ENCODE measurements around the gene APOL6. TPM values are rescaled to one million over a fixed set of nuclear protein-coding genes. Genes with fewer than 3 reads are reported as not detected.

The APOL6 gene
- total and polyA plus RNA-seq, 2 of the 13 experiments (the other 11 are each of a cell fraction or from before 2014, with no cell fraction given), result 5.2 to 7.5 TPM

DNA sequence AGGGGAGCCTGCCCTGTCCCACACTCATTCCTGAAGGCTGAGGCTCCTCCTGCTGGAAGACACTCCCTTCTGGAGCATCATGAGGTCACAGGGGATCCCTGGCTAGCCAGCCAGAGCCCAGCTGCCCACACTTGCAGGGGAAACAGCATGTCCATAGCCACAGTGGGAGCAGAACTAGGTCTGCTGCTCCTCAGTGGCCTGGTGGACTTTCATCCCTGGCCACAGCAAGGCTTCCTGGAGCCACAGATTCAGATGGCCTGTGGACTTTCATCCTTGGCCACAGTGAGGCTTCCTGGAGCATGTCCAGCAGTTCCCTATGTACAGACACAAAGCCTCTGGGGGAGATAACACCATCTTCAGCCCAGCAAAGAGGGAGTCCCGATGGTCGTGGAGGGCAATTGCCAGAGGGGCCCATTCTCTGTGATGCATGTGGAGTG is 5.9 kb upstream of the APOL6 start (continued):
- no peak for TF ChIP-seq ZNF614 (CRISPR knock-in tag; IDR thresholded peaks at IDR 0.05; ENCODE audit: borderline replicate concordance)
- no peak for TF ChIP-seq SATB2 (CRISPR knock-in tag; IDR thresholded peaks at IDR 0.05)
- no peak for TF ChIP-seq ZNF660 (CRISPR knock-in tag; IDR thresholded peaks at IDR 0.05; ENCODE audit: borderline replicate concordance, low read depth)
- no peak for TF ChIP-seq SOX6 (IDR thresholded peaks at IDR 0.05)
- TF ChIP-seq SOX6 (CRISPR knock-in tag; IDR thresholded peaks at IDR 0.05), result peak; percentile 58
- no peak for TF ChIP-seq ZNF772 (CRISPR knock-in tag; IDR thresholded peaks at IDR 0.05)
- TF ChIP-seq ZNF3 (CRISPR knock-in tag; IDR thresholded peaks at IDR 0.05), result no peak
- TF ChIP-seq ZKSCAN1 (IDR thresholded peaks at IDR 0.05; ENCODE audit: low read length), result no peak
- TF ChIP-seq SOX13 (IDR thresholded peaks at IDR 0.05), result no peak
- peak in 1 of 2 experiments; percentile 49; a peak in 2 of 4 replicates for TF ChIP-seq SOX13 (CRISPR knock-in tag; conservative IDR thresholded peaks at IDR 0.05 in 1 of 2, IDR thresholded peaks at IDR 0.05 in 1 of 2)
- TF ChIP-seq, protein P1, sequence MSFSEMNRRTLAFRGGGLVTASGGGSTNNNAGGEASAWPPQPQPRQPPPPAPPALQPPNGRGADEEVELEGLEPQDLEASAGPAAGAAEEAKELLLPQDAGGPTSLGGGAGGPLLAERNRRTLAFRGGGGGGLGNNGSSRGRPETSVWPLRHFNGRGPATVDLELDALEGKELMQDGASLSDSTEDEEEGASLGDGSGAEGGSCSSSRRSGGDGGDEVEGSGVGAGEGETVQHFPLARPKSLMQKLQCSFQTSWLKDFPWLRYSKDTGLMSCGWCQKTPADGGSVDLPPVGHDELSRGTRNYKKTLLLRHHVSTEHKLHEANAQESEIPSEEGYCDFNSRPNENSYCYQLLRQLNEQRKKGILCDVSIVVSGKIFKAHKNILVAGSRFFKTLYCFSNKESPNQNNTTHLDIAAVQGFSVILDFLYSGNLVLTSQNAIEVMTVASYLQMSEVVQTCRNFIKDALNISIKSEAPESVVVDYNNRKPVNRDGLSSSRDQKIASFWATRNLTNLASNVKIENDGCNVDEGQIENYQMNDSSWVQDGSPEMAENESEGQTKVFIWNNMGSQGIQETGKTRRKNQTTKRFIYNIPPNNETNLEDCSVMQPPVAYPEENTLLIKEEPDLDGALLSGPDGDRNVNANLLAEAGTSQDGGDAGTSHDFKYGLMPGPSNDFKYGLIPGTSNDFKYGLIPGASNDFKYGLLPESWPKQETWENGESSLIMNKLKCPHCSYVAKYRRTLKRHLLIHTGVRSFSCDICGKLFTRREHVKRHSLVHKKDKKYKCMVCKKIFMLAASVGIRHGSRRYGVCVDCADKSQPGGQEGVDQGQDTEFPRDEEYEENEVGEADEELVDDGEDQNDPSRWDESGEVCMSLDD (CRISPR knock-in tag; IDR thresholded peaks at IDR 0.05; ENCODE audit: borderline replicate concordance), result no peak
- TF ChIP-seq, protein P2, sequence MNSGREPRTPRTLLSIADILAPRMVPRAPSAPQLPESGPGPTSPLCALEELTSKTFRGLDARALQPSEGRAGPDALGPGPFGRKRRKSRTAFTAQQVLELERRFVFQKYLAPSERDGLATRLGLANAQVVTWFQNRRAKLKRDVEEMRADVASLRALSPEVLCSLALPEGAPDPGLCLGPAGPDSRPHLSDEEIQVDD (CRISPR knock-in tag; IDR thresholded peaks at IDR 0.05; ENCODE audit: borderline replicate concordance), result no peak
- TF ChIP-seq ZMAT3 (CRISPR knock-in tag; conservative IDR thresholded peaks at IDR 0.05), result no peak
- TF ChIP-seq, protein P3, sequence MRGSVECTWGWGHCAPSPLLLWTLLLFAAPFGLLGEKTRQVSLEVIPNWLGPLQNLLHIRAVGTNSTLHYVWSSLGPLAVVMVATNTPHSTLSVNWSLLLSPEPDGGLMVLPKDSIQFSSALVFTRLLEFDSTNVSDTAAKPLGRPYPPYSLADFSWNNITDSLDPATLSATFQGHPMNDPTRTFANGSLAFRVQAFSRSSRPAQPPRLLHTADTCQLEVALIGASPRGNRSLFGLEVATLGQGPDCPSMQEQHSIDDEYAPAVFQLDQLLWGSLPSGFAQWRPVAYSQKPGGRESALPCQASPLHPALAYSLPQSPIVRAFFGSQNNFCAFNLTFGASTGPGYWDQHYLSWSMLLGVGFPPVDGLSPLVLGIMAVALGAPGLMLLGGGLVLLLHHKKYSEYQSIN (CRISPR knock-in tag; IDR thresholded peaks at IDR 0.05; ENCODE audit: borderline replicate concordance), result no peak
- TF ChIP-seq HMGA1 (CRISPR knock-in tag; conservative IDR thresholded peaks at IDR 0.05), result no peak
- no peak for TF ChIP-seq ZNF879 (CRISPR knock-in tag; IDR thresholded peaks at IDR 0.05)
- TF ChIP-seq PCBP2 (optimal IDR thresholded peaks at IDR 0.05; ENCODE audit: low read depth, low read length, poor library complexity, severe bottlenecking), result no peak
